GM21528 (cell line): Measurements from ENCODE around the gene SLC38A8.

ENCODE experiments used
- ATAC-seq: cut with Tn5 transposase; IDR thresholded peaks from one replicate; pipeline ENCODE4 v1.9.1; 2021; ENCODE audit warnings: mild to moderate bottlenecking, moderate library complexity; ENCODE audit not compliant: unreplicated experiment, low FRiP score

The SLC38A8 gene

GRCh38 chr16:84003038-84003437 lies 39.6 kb downstream of the SLC38A8 start:
- ATAC-seq: no peak

DNA sequence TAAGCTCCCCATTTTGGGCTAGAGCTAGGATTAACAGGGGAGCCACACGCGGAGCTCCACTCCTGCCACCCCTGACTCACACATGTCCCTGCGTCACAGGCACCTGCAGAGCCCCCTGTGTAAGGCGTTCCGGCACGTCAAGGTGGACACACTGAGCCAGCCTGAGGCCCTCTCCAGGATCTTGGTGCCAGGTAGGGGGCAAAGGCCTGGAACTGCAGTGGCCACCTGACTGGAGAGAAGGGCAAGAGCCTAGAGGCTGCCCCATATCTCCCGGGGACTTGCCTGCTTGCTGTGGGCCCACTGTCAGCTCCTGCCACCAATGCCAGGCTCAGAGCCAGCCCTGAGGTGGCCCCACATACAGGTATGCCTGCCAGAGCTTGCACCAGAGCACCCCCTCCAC lies 40.9 kb downstream of the SLC38A8 start:
- no peak for ATAC-seq

DNA sequence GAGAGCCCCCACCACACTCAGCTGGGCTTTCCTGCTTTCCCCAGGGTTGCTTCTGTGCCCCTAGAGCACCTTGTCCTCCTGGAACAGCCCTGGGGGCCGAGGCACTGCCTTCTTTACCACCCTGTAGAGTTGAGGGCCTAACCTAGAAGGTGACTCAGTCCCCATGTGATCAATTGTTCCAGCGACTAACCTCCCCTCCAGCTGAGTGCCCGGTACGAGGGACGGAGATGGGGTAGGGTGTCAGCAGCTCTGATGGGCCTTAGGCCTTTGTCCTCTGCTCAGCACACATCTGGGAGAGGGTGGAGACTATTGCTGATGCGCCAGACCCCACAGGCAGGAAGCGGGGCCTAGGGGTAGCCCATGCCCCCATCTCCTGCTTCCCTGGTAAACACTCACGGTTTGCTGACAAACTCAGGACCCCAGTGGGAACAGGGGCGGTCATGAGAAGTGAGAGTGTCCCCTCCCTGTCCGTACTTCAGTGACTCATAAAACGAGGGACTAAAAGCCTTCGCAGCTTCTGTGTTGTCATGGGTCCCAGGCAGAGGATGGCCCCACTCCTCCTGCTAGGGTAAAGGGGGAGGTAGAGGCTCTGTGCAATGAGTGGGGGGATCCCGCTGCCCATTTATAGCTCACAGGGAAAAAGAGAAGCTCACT lies 41.5 kb downstream of the SLC38A8 start:
- no peak for ATAC-seq

DNA sequence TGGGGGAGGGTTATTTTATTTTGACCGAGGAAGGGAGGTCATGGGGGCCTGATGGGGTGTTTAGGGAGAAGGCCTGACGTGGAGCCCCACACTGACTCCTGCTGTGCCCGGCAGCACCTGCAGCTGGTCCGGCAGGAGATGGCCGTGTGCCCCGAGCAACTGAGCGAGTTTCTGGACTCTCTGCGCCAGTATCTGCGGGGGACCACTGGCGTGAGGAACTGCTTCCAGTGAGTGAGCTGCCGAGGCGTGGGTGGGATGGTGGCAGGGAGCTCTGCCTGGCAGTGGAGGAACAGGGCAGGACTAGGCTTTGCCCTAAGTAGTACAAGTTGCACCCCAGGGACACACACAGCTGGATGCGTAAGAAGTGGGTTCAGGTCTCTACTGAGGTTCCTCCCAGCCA lies 44.5 kb downstream of the SLC38A8 start:
- ATAC-seq: no peak

GRCh38 chr16:83996481-83997252 lies 45.9 kb downstream of the SLC38A8 start:
- ATAC-seq: no peak

- no peak for ATAC-seq
Observed at GRCh38 chr16:83995754-83996153, 46.8 kb downstream of the SLC38A8 start.

DNA sequence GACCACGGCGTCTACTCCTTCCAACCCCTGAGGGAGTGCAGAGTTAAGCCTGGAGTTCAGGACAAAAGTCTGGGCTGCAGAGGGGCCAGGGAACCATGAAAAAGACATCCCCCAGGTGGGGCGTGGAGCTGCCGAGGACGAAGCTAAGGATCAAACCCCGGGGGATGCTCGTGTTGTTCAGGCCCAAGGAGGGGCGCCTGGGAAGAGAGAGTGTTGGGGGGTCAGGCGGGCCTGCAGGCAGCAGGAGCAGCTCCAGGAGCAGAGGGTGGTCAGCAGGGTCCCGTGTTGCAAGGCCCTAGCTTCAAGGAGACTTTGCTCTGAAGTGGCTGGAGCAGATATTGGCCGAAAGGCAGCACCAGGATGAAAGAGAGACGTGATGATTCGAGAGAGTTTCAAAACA lies 47.9 kb downstream of the SLC38A8 start:
- no peak for ATAC-seq

DNA sequence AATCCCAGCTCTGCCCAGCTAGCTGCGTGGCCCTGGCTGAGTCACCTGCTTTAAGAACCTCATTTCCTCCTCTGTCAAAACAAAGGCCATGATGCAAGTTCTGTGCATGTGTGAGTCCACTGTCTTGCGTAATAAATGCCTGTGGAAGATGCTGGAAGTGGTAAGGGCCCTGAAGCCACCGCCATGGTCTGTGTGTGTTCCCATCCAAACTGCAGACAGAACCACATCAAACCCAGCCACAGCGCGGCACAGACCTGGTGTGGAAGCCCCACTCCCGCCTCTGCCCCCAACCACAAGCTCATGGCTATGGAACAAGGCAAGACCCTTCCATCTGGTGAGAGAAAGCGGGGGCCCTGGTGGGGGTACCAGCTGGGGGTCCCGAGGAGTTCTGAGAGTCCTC lies 48.5 kb downstream of the SLC38A8 start:
- no peak for ATAC-seq

- no peak for ATAC-seq
Observed at GRCh38 chr16:83992624-83993023, 50.0 kb downstream of the SLC38A8 start.

DNA sequence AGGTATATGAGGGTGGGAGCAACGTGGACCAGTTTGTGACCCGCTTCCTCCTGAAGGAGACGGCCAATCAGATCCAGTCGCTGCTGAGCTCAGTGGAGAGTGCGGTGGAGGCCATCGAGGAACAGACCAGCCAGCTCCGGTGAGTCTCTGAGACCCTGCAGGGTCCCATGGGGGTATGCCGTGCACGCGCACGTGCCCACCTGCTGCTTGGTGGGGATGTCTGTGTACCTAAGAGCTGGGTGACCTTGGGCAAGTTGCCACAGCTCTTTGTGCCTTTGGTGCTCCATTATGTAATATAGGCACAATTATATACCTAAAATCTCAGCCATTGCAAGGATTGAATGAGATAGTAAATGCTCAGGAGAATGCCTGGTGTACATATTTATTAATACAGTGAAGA lies 52.1 kb downstream of the SLC38A8 start:
- ATAC-seq: no peak

GRCh38 chr16:83989300-83989699 lies 53.3 kb downstream of the SLC38A8 start:
- no peak for ATAC-seq

DNA sequence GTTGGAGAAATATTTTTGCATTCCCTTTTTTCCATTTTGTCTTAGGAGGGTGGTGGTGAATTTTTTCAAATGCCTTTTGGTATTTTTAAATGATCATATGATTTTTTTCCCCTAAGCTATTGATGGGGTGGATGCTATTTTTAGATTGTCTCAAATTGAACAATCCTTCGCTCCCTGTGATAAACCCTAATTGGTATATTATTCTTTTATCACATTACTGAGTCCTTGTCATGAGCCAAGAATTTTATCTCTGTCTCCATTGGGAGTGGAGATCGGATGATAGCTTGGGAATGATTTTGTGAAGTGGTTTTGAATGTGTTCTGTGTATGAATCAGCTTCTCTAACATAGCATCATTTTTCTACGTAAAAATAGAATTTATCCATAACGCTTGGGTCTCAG lies 59.1 kb downstream of the SLC38A8 start:
- ATAC-seq: no peak

- ATAC-seq: no peak
Observed at GRCh38 chr16:83981799-83982198, 60.8 kb downstream of the SLC38A8 start.

GRCh38 chr16:83980794-83981193 lies 61.8 kb downstream of the SLC38A8 start:
- no peak for ATAC-seq

GRCh38 chr16:83979441-83979840 lies 63.2 kb downstream of the SLC38A8 start:
- no peak for ATAC-seq

GRCh38 chr16:83978401-83978904 lies 64.1 kb downstream of the SLC38A8 start:
- no peak for ATAC-seq

DNA sequence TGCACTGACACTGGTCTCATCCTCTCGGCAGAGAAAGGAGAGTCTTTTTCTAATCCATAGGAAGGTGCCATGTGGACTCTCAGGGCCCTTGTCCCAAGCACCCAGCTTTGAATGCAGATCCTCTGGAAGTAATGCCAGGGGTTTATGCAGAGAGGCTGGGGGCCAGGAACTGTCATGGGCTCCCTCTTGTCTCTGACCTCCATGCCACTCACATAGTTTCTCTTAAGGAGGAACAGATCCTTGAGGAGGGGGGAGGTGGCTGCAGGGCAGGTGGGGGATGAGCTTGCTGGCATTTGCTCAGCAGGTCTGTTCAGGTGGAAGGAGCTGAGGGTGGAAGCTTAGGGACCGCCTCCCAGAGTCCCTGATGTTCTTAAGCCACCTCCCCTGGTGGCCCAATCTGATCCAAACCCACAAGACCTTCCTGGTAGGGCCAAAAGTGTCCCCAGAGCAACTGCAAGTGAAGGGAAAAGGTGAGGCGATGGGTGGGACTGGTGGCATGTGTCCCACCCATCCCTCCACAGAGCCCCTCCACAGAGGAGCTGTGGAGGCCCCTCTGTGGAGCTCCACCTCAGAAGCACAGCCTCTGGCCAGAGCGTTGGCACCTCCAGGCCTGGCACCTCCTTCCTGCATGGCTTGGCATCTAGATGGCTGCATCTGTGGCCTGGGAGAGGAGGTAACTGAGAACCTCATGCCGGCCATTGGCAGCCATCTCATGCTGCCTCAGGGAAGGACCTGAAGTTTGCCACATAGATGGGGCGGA lies 65.4 kb downstream of the SLC38A8 start:
- ATAC-seq: no peak

GRCh38 chr16:83975590-83976260 lies 66.9 kb downstream of the SLC38A8 start:
- no peak for ATAC-seq

DNA sequence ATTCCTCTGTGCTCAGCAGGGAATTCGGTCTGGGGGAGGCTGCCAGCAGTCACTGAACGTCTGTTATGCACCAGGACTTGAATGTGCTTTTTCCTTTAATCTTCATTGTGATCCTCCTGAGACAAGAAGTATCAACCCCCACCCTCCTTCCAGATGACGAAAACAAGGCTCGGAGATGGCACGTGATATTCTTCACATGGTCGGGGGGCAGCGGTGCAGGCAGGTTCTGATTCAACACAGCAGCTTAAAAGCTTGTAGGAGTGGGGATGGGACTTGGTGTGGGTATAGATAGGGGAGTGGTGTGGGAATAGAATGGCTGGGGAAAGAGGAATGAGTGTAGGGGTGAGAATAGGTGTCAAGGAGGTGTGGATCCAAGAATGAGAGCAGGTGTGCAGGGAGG lies 68.1 kb downstream of the SLC38A8 start:
- no peak for ATAC-seq

- no peak for ATAC-seq
Observed at GRCh38 chr16:83973581-83974385, 68.8 kb downstream of the SLC38A8 start.
